ENCODE measurements around the gene LIF. TPM values are rescaled to one million over a fixed set of nuclear protein-coding genes. Genes with fewer than 3 reads are reported as not detected.
"Not testable (repeated sequence)": the region's sequence is repeated elsewhere in the genome, so short reads cannot be mapped to it uniquely, and the experiment has no call there.

LIF gene
- total RNA-seq, 1 experiment from 2014 or later: 75.4 TPM

DNA sequence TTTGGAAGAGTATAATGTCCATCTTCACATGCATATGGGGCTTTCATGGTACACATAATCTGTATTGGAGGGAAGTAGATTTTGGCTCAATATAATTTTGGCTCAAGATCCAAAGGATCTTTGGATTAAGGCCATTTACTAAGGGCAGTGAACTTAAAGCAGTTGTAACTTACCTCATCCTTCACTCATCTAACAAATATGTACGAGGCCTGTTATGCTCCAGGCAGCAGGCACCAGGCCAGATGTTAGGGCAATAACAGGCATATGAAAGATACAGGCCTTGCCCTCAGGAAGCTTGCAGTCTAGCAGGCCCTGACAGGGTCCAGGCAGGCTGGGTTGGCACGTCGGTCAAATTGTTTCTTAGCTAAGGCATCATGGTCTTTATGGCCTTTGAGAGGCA lies 44.6 kb downstream of the LIF start:
- ATAC-seq: no peak
- Histone ChIP-seq H3K4me2 (ENCODE audit: low read length) (no peak overlapping the region), H3K27me3 (ENCODE audit: insufficient read depth, low read length) (no peaks in the 10 kb centered on the region), H3K27ac (ENCODE audit: low read depth, low read length) (no peak overlapping the region), H3K9me3 (ENCODE audit: control insufficient read depth in 1 of 2, insufficient read depth in 1 of 2, low read depth in 1 of 2, low read length in 2 of 2) (peaks cover 0 to 9% of the 10 kb centered on the region in 2 experiments; a peak in 1 of 4 replicates), H3K79me2 (ENCODE audit: insufficient read depth, low read length) (no peaks in the 10 kb centered on the region), H3K4me1 (ENCODE audit: control insufficient read depth in 1 of 2, insufficient read depth in 2 of 2, low read length in 2 of 2) (peaks cover 34 to 70% of the 10 kb centered on the region in 2 experiments), H3K36me3 (ENCODE audit: control insufficient read depth in 1 of 2, insufficient read depth in 2 of 2, low read length in 2 of 2) (peaks cover 0 to 7% of the 10 kb centered on the region in 2 experiments; a peak in 1 of 4 replicates), H3K9me2 (ENCODE audit: insufficient read depth) (no peaks in the 10 kb centered on the region), H3K4me3 (replicated peaks in 1 of 2; ENCODE audit: low read depth in 1 of 2, low read length in 2 of 2) (no peak overlapping the region), H3K9ac (ENCODE audit: low read length) (no peak overlapping the region), H2AFZ (ENCODE audit: low read depth, low read length, poor library complexity, severe bottlenecking) (no peak overlapping the region), H4K20me1 (ENCODE audit: insufficient read depth) (no peaks in the 10 kb centered on the region)
- ChIA-PET POLR2A (interaction anchor here (1.0 kb wide), 1 partner anchor 8 kb away, joined by 4 read pairs; no protein-coding TSS in a partner anchor), RAD21 (ENCODE audit: low non-redundant PET in 1 of 2, low total read pairs in 2 of 2, uncharacterized antibody in 2 of 2, unreplicated experiment in 2 of 2) (no interaction called here), CTCF (no interaction called here)
- intact Hi-C loops (cut with micrococcal nuclease): no loop called here
- no peak for TF ChIP-seq EZH2phosphoT487 (IDR thresholded peaks at IDR 0.05; ENCODE audit: borderline replicate concordance)
- peak; percentile 22; the same call in 1 of the 2 replicates for TF ChIP-seq CBX3 (IDR thresholded peaks at IDR 0.05; ENCODE audit: low read depth)
- no peak for DNase-seq (ENCODE audit: low read depth, low spot score)
- BruUV-seq (replicated peaks): no TSS peak

DNA sequence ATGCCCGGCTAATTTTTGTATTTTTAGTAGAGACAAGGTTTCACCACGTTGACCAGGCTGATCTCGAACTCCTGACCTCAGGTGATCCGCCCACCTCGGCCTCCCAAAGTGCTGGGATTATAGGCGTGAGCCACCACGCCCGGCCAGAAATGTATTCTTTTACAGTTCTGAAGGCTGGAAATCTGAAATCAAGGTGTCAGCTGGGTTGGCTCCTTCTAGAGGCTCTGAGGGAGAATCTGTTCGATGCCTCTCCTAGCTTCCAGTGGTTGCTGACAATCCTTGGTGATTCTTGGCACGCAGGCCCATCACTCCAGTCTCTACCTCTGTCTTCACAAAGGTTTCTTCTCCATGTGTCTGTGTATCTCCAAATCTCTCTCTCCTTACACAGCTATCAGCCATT lies 45.7 kb downstream of the LIF start:
- ATAC-seq; H3K9ac ChIP-seq (ENCODE audit: low read length); CTCF ChIA-PET; H3K4me3 ChIP-seq (replicated peaks in 1 of 2; ENCODE audit: low read depth in 1 of 2, low read length in 2 of 2); H3K36me3 ChIP-seq (ENCODE audit: control insufficient read depth in 1 of 2, insufficient read depth in 2 of 2, low read length in 2 of 2); DNase-seq (ENCODE audit: low read depth, low spot score); H4K20me1 ChIP-seq (ENCODE audit: insufficient read depth); H3K9me2 ChIP-seq (ENCODE audit: insufficient read depth); H2AFZ ChIP-seq (ENCODE audit: low read depth, low read length, poor library complexity, severe bottlenecking); intact Hi-C loops (cut with micrococcal nuclease); H3K27ac ChIP-seq (ENCODE audit: low read depth, low read length); BruUV-seq (replicated peaks); H3K4me2 ChIP-seq (ENCODE audit: low read length); H3K79me2 ChIP-seq (ENCODE audit: insufficient read depth, low read length); H3K27me3 ChIP-seq (ENCODE audit: insufficient read depth, low read length); H3K9me3 ChIP-seq (ENCODE audit: control insufficient read depth in 1 of 2, insufficient read depth in 1 of 2, low read depth in 1 of 2, low read length in 2 of 2); RAD21 ChIA-PET (ENCODE audit: low non-redundant PET in 1 of 2, low total read pairs in 2 of 2, uncharacterized antibody in 2 of 2, unreplicated experiment in 2 of 2): not testable (repeated sequence)
- POLR2A ChIA-PET: interaction anchor here (1.2 kb wide), 1 partner anchor 9 kb away, joined by 6 read pairs; no protein-coding TSS in a partner anchor
- H3K4me1 ChIP-seq (ENCODE audit: control insufficient read depth in 1 of 2, insufficient read depth in 2 of 2, low read length in 2 of 2): peaks cover 34 to 70% of the 10 kb centered on the region in 2 experiments

DNA sequence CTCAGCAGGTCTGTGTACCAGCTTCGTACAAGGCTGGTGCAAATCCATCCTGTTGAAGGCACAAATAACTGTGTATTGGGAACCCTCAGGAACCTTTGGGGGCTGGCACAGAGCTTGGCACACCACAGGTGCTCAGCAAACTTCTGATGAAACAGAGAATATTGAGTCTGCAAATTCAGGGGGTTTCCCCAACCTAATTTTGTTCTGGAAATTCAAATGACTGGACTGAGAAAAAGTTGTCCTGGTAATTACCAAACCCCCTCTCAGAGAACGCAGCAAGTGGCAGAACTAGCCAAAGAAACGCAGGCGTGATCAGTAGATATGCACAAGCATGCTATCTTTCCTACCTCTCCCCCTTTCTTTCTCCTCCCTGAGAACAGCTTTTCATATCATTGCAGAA lies 47.6 kb downstream of the LIF start:
- CTCF ChIA-PET: no interaction called here
- Histone ChIP-seq H3K79me2 (ENCODE audit: insufficient read depth, low read length) (no peaks in the 10 kb centered on the region), H3K36me3 (ENCODE audit: control insufficient read depth in 1 of 2, insufficient read depth in 2 of 2, low read length in 2 of 2) (peaks cover 0 to 7% of the 10 kb centered on the region in 2 experiments; a peak in 1 of 4 replicates), H3K9me3 (ENCODE audit: control insufficient read depth in 1 of 2, insufficient read depth in 1 of 2, low read depth in 1 of 2, low read length in 2 of 2) (peaks cover 0 to 9% of the 10 kb centered on the region in 2 experiments; a peak in 1 of 4 replicates), H3K4me1 (ENCODE audit: control insufficient read depth in 1 of 2, insufficient read depth in 2 of 2, low read length in 2 of 2) (peaks cover 25 to 70% of the 10 kb centered on the region in 2 experiments), H3K9ac (ENCODE audit: low read length) (no peak overlapping the region), H3K4me2 (ENCODE audit: low read length) (no peak overlapping the region), H3K4me3 (replicated peaks in 1 of 2; ENCODE audit: low read depth in 1 of 2, low read length in 2 of 2) (no peak overlapping the region), H3K9me2 (ENCODE audit: insufficient read depth) (no peaks in the 10 kb centered on the region), H4K20me1 (ENCODE audit: insufficient read depth) (no peaks in the 10 kb centered on the region), H2AFZ (ENCODE audit: low read depth, low read length, poor library complexity, severe bottlenecking) (no peak overlapping the region), H3K27me3 (ENCODE audit: insufficient read depth, low read length) (no peaks in the 10 kb centered on the region), H3K27ac (ENCODE audit: low read depth, low read length) (no peak overlapping the region)
- no TSS peak for BruUV-seq (replicated peaks)
- DNase-seq (ENCODE audit: low read depth, low spot score): no peak
- intact Hi-C loops (cut with micrococcal nuclease): loop anchor here (5.0 kb wide), 1 partner anchor 53 kb away; no protein-coding TSS in a partner anchor
- no peak for ATAC-seq
- RAD21 ChIA-PET (ENCODE audit: low non-redundant PET in 1 of 2, low total read pairs in 2 of 2, uncharacterized antibody in 2 of 2, unreplicated experiment in 2 of 2): no interaction called here
- POLR2A ChIA-PET: interaction anchor here (1.1 to 4.6 kb wide), 4 partner anchors 7 to 39 kb away, joined by 3 to 43 read pairs (median 8); no protein-coding TSS in a partner anchor
- no peak for TF ChIP-seq CEBPB (IDR thresholded peaks at IDR 0.05; ENCODE audit: low read depth)
- TF ChIP-seq, protein P1, sequence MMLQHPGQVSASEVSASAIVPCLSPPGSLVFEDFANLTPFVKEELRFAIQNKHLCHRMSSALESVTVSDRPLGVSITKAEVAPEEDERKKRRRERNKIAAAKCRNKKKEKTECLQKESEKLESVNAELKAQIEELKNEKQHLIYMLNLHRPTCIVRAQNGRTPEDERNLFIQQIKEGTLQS (IDR thresholded peaks at IDR 0.05): no peak
- TF ChIP-seq ELF1 (IDR thresholded peaks at IDR 0.05; ENCODE audit: borderline replicate concordance, low read depth): no peak
- TF ChIP-seq TCF7L2 (IDR thresholded peaks at IDR 0.05; ENCODE audit: borderline replicate concordance, extremely low read depth, insufficient read depth, insufficient read length): no peak
- no peak for TF ChIP-seq EGR1 (IDR thresholded peaks at IDR 0.05; ENCODE audit: low read depth)
- TF ChIP-seq POLR2A (IDR thresholded peaks at IDR 0.05; ENCODE audit: borderline replicate concordance, extremely low read depth, insufficient read depth, insufficient read length): no peak
- no peak for TF ChIP-seq FOSL1 (IDR thresholded peaks at IDR 0.05; ENCODE audit: low read depth)
- no peak for TF ChIP-seq EZH2phosphoT487 (IDR thresholded peaks at IDR 0.05; ENCODE audit: borderline replicate concordance)
- TF ChIP-seq, protein P2, sequence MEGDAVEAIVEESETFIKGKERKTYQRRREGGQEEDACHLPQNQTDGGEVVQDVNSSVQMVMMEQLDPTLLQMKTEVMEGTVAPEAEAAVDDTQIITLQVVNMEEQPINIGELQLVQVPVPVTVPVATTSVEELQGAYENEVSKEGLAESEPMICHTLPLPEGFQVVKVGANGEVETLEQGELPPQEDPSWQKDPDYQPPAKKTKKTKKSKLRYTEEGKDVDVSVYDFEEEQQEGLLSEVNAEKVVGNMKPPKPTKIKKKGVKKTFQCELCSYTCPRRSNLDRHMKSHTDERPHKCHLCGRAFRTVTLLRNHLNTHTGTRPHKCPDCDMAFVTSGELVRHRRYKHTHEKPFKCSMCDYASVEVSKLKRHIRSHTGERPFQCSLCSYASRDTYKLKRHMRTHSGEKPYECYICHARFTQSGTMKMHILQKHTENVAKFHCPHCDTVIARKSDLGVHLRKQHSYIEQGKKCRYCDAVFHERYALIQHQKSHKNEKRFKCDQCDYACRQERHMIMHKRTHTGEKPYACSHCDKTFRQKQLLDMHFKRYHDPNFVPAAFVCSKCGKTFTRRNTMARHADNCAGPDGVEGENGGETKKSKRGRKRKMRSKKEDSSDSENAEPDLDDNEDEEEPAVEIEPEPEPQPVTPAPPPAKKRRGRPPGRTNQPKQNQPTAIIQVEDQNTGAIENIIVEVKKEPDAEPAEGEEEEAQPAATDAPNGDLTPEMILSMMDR (IDR thresholded peaks at IDR 0.05 in 2 of 3, conservative IDR thresholded peaks at IDR 0.05 in 1 of 3; ENCODE audit: borderline replicate concordance in 1 of 3, insufficient read depth in 1 of 3, low read depth in 2 of 3, low read length in 2 of 3): no peak
